NCI-H187 treated with DMSO at 0.1 percent for 48 hours (cell line): ENCODE results near the gene GNB1L.

Source experiments
- DNase-seq: peaks from one replicate; lab custom pipeline; 2025; lab: John Stamatoyannopoulos, UW

GNB1L gene

DNA sequence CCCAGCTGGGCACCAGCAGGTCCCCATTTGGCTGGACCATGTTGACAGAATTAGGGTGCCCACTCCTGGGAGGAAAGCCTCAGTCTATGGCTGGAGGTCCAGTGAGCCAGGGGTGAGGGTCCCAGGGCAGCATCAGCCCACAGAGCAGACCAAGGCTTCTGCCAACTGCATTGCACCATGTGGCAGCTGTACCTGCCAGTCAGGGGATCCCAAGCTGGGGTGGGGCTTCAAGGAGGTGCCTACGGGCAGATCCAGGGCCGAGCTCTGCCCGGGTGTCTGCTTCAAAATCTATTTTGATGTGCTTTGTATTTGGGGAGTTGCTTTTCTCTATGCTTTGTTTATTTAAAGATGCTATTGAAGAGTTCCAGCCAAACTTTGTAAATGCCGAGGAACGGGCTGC lies 120.9 kb downstream of the GNB1L start:
- DNase-seq, result no peak
